H1 (cell line): ENCODE data around the gene DUSP7. TPM values are rescaled to one million over a fixed set of nuclear protein-coding genes. Genes with fewer than 3 reads are reported as not detected.

Experiments used
- ASH2L ChIP-seq: fragments of 200-600, 300-600 bp; sonication (generic); IDR thresholded peaks from one replicate; pipeline ENCODE4 v1.7.1; 2017; ENCODE audit warnings: low read length
- ATF2 ChIP-seq: IDR thresholded peaks from 2 replicates; pipeline ENCODE4 v1.6.1; 2012; ENCODE audit warnings: low read length, inconsistent platforms
- BRCA1 ChIP-seq: IDR thresholded peaks from 2 replicates; pipeline ENCODE4 v1.6.1; 2012; ENCODE audit warnings: low read depth, low read length, improper control_type of control experiment
- CBX8 ChIP-seq: fragments of 300-800, 300-1000 bp; sonication (generic); IDR thresholded peaks from 2 replicates; pipeline ENCODE4 v1.7.1; 2016; ENCODE audit warnings: low read depth, low read length, borderline replicate concordance
- CEBPB ChIP-seq: IDR thresholded peaks from 2 replicates; pipeline ENCODE4 v1.6.1; 2012; ENCODE audit warnings: low read depth, low read length
- CREB1 ChIP-seq: IDR thresholded peaks from 2 replicates; pipeline ENCODE4 v1.6.1; 2012; ENCODE audit warnings: inconsistent platforms
- CTCF ChIP-seq, 3 experiments: IDR thresholded peaks; 1 replicate in 2 of 3; 2 replicates in 1 of 3; pipeline versions ENCODE4 v1.5.1 to v1.6.1; 2011; ENCODE audit warnings: low read length in 3 of 3, mild to moderate bottlenecking in 3 of 3, inconsistent platforms in 2 of 3, low read depth in 1 of 3, moderate library complexity in 1 of 3; ENCODE audit not compliant: insufficient read depth in 1 of 3; ENCODE audit errors: control extremely low read depth in 1 of 3
- EP300 ChIP-seq, 2 experiments: IDR thresholded peaks; 1 replicate in 1 of 2; 2 replicates in 1 of 2; pipeline ENCODE4 v1.6.1; 2011 to 2012; ENCODE audit warnings: low read depth in 2 of 2, low read length in 2 of 2, mild to moderate bottlenecking in 2 of 2, borderline replicate concordance in 1 of 2, inconsistent platforms in 1 of 2, moderate library complexity in 1 of 2
- FOSL1 ChIP-seq: IDR thresholded peaks from 2 replicates; pipeline ENCODE4 v1.6.1; 2011; ENCODE audit warnings: mild to moderate bottlenecking, low read depth, low read length, moderate library complexity; ENCODE audit not compliant: insufficient read depth
- HDAC2 ChIP-seq, 2 experiments: fragments of 300-600 bp in 1 of 2; sonication (generic) in 1 of 2; IDR thresholded peaks; 2 replicates each; pipeline ENCODE4 v1.6.1; 2011 to 2012; ENCODE audit warnings: low read depth in 2 of 2, low read length in 2 of 2, mild to moderate bottlenecking in 2 of 2, moderate library complexity in 2 of 2, borderline replicate concordance in 1 of 2, inconsistent platforms in 1 of 2
- JUND ChIP-seq: IDR thresholded peaks from 2 replicates; pipeline ENCODE4 v1.6.1; 2011; ENCODE audit warnings: mild to moderate bottlenecking, improper control_type of control experiment, low read length
- KDM1A ChIP-seq: fragments of 200-600, 300-600 bp; sonication (generic); IDR thresholded peaks from 2 replicates; pipeline ENCODE4 v1.7.1; 2016; ENCODE audit warnings: mild to moderate bottlenecking, low read length, borderline replicate concordance
- MAFK ChIP-seq: IDR thresholded peaks from 2 replicates; pipeline ENCODE4 v1.6.1; 2012; ENCODE audit warnings: low read depth, mild to moderate bottlenecking, improper control_type of control experiment, low read length
- NRF1 ChIP-seq: IDR thresholded peaks from 2 replicates; pipeline ENCODE4 v1.6.1; 2011; ENCODE audit warnings: mild to moderate bottlenecking, low read depth, low read length, improper control_type of control experiment
- PHF8 ChIP-seq: fragments of 200-600 bp; sonication (generic); conservative IDR thresholded peaks from 2 replicates; pipeline ENCODE4 v1.7.1; 2012; ENCODE audit warnings: low read depth, mild to moderate bottlenecking, inconsistent platforms, low read length, moderate library complexity
- RXRA ChIP-seq: IDR thresholded peaks from 2 replicates; pipeline ENCODE4 v1.6.1; 2011; ENCODE audit warnings: low read depth, mild to moderate bottlenecking, low read length, moderate library complexity; ENCODE audit not compliant: insufficient read depth
- SP1 ChIP-seq: IDR thresholded peaks from 2 replicates; pipeline ENCODE4 v1.6.1; 2011; ENCODE audit warnings: low read depth, low read length
- TAF1 ChIP-seq: IDR thresholded peaks from 2 replicates; pipeline ENCODE4 v1.6.1; 2011; ENCODE audit warnings: mild to moderate bottlenecking, low read depth, low read length
- TCF12 ChIP-seq: IDR thresholded peaks from 2 replicates; pipeline ENCODE4 v1.6.1; 2011; ENCODE audit warnings: low read depth, mild to moderate bottlenecking, low read length
- TEAD4 ChIP-seq: IDR thresholded peaks from 2 replicates; pipeline ENCODE4 v1.6.1; 2012; ENCODE audit warnings: low read depth, low read length, inconsistent platforms, mixed read lengths
- polyA plus RNA-seq, 7 experiments: library from polyadenylated mRNA; depleted of rRNA in 3 of 7; stranded (reverse) in 5 of 7; unstranded in 2 of 7; fragments of >200 nt in 5 of 7; fragments of 200-250 nt in 2 of 7; gene quantifications; 1 replicate in 5 of 7; 2 replicates in 1 of 7; 4 replicates in 1 of 7; pipeline versions ENCODE4 v1.2.1 to v1.2.3, GENCODE V29; 2011 to 2013; ENCODE audit warnings: missing spikeins in 2 of 7, mixed read lengths in 2 of 7
- total RNA-seq: library from RNA; stranded (reverse); fragmentation: NEBNext Ultra II Directional; extraction: Animal tissue kit (Norgen Biotek cat#: 25700); gene quantifications from 2 replicates; pipeline ENCODE4 v1.2.1, GENCODE V29; 2021

Gene DUSP7
- total and polyA plus RNA-seq, 2 of the 8 experiments (the other 6 are each of a cell fraction or from before 2014, with no cell fraction given) = 19.4 to 24.9 TPM

- TF ChIP-seq HDAC2 (IDR thresholded peaks at IDR 0.05; ENCODE audit: borderline replicate concordance in 1 of 2, low read depth in 2 of 2, low read length in 2 of 2) (peak in 1 of 2 experiments; percentile 56; a peak in 1 of 4 replicates), ASH2L (peak; percentile 43), TCF12 (no peak), TEAD4 (no peak), NRF1 (peak; percentile 38), TAF1 (0 out of 2 replicates have a peak, but pooled peaks have one; percentile 31), CTCF (IDR thresholded peaks at IDR 0.05; ENCODE audit: control extremely low read depth in 1 of 3, insufficient read depth in 1 of 3, low read depth in 1 of 3, low read length in 3 of 3) (no peak), RXRA (no peak), BRCA1 (no peak), MAFK (no peak), EP300 (IDR thresholded peaks at IDR 0.05; ENCODE audit: borderline replicate concordance in 1 of 2, low read depth in 2 of 2, low read length in 2 of 2) (no peak), SP1 (peak; percentile 95), FOSL1 (no peak), CBX8 (no peak), JUND (no peak), CEBPB (no peak), CREB1 (peak; percentile 62), ATF2 (no peak), KDM1A (peak; percentile 65; the same call in 1 of the 2 replicates), PHF8 (0 out of 2 replicates have a peak, but pooled peaks have one; percentile 22)
Measured at GRCh38 chr3:52056968-52057811, 819 bp upstream of the DUSP7 start (continued).
